B cell (primary cell): ENCODE measurements around the gene MT4. TPM values are rescaled to one million over a fixed set of nuclear protein-coding genes. Genes with fewer than 3 reads are reported as not detected.

Experiments
- ATAC-seq: fragments of 200-7000 bp; cut with Tn5 transposase; one replicate; pipeline ENCODE4 v1.10.0; 2021; ENCODE audit warnings: low read depth, mild to moderate bottlenecking, moderate number of reproducible peaks, moderate library complexity
- CTCF ChIA-PET: fragments of 350-600 bp; sonication (Branson Sonifier 250); formaldehyde crosslinking; loops from one replicate; lab custom pipeline; 2021; ENCODE audit warnings: antibody characterized with exemption, inconsistent platforms; lab: Charles Lee
- POLR2A ChIA-PET: fragments of 350-600 bp; sonication (Branson Sonifier 250); formaldehyde crosslinking; loops from one replicate; lab custom pipeline; 2021; ENCODE audit warnings: antibody characterized with exemption; lab: Charles Lee
- DNase-seq: peaks from one replicate; pipeline ENCODE4 v3.0.0; 2013
- H2AFZ ChIP-seq: 2 replicates; pipeline ENCODE4 v1.6.1; 2012; ENCODE audit warnings: mild to moderate bottlenecking, low read depth, low read length; ENCODE audit not compliant: insufficient read depth, poor library complexity, severe bottlenecking
- H3K27ac ChIP-seq, 2 donors: 1 replicate in 1 of 2; 2 replicates in 1 of 2; pipeline ENCODE4 v1.5.1; 2012 to 2013; ENCODE audit warnings: low read length in 2 of 2, mild to moderate bottlenecking in 2 of 2, moderate library complexity in 1 of 2
- H3K27me3 ChIP-seq, 4 experiments: fragments of 200-600 bp in 1 of 4; sonication (generic) in 1 of 4; replicated peaks in 1 of 4; 1 replicate in 2 of 4; 2 replicates in 2 of 4; pipeline versions ENCODE4 v1.6.1 to v1.7.0; 2013 to 2016; ENCODE audit warnings: low read length in 3 of 4, mild to moderate bottlenecking in 2 of 4, mixed read lengths in 1 of 4, moderate library complexity in 1 of 4; ENCODE audit not compliant: insufficient read depth in 4 of 4, control insufficient read depth in 3 of 4; ENCODE audit errors: control extremely low read depth in 1 of 4
- H3K36me3 ChIP-seq, 2 experiments: replicated peaks in 1 of 2; 1 replicate in 1 of 2; 2 replicates in 1 of 2; pipeline versions ENCODE4 v1.6.1 to v1.7.1; 2013; ENCODE audit warnings: low read length in 1 of 2; ENCODE audit not compliant: insufficient read depth in 2 of 2, control insufficient read depth in 1 of 2; ENCODE audit errors: control extremely low read depth in 1 of 2, extremely low read depth in 1 of 2
- H3K4me1 ChIP-seq, 2 donors: fragments of 200-600 bp in 1 of 2; sonication (generic) in 1 of 2; 1 replicate in 1 of 2; 2 replicates in 1 of 2; pipeline versions ENCODE4 v1.5.1 to v1.6.1; 2013 to 2017; ENCODE audit warnings: low read length in 2 of 2; ENCODE audit not compliant: control insufficient read depth in 2 of 2, insufficient read depth in 2 of 2
- H3K4me2 ChIP-seq: replicated peaks from 2 replicates; pipeline ENCODE3; 2012; ENCODE audit warnings: mild to moderate bottlenecking, low read depth, low read length; ENCODE audit not compliant: poor library complexity, severe bottlenecking
- H3K4me3 ChIP-seq, 5 experiments: fragments of 200-600 bp in 1 of 5; sonication (generic) in 1 of 5; 1 replicate in 3 of 5; 2 replicates in 2 of 5; pipeline versions ENCODE4 v1.5.1 to v1.7.0; 2011 to 2016; ENCODE audit warnings: low read length in 4 of 5, mild to moderate bottlenecking in 4 of 5, low read depth in 2 of 5, control low read depth in 1 of 5, moderate library complexity in 1 of 5; ENCODE audit not compliant: insufficient read depth in 1 of 5; ENCODE audit errors: control extremely low read depth in 1 of 5, extremely low read depth in 1 of 5
- H3K79me2 ChIP-seq: fragments of 200-600 bp; sonication (generic); one replicate; pipeline ENCODE4 v1.6.0; 2016; ENCODE audit warnings: low read length; ENCODE audit not compliant: control insufficient read depth, insufficient read depth
- H3K9ac ChIP-seq: fragments of 200-600 bp; sonication (generic); 2 replicates; pipeline ENCODE4 v1.6.1; 2017; ENCODE audit warnings: mild to moderate bottlenecking, low read length, moderate library complexity
- H3K9me3 ChIP-seq, 3 donors: one replicate each; pipeline versions ENCODE4 v1.6.1 to v1.7.1; 2013; ENCODE audit warnings: low read length in 2 of 3; ENCODE audit not compliant: control insufficient read depth in 2 of 3, insufficient read depth in 1 of 3; ENCODE audit errors: control extremely low read depth in 1 of 3
- H4K20me1 ChIP-seq: 2 replicates; pipeline ENCODE4 v1.6.0; 2012; ENCODE audit warnings: mild to moderate bottlenecking, low read length; ENCODE audit not compliant: insufficient read depth, control insufficient read depth, poor library complexity, severe bottlenecking
- H3K27ac Mint-ChIP-seq: one replicate; pipeline ENCODE4 v1.8.0; 2021; ENCODE audit warnings: mixed read lengths
- H3K27me3 Mint-ChIP-seq: one replicate; pipeline ENCODE4 v1.8.0; 2021; ENCODE audit warnings: mixed read lengths
- H3K4me1 Mint-ChIP-seq: one replicate; pipeline ENCODE4 v1.8.0; 2021; ENCODE audit warnings: mixed read lengths
- H3K4me3 Mint-ChIP-seq: one replicate; pipeline ENCODE4 v1.8.0; 2021; ENCODE audit warnings: mixed read lengths
- H3K9me3 Mint-ChIP-seq: one replicate; pipeline ENCODE4 v1.8.0; 2022; ENCODE audit warnings: mixed read lengths; ENCODE audit not compliant: insufficient read depth
- CTCF ChIP-seq: fragments of 200-600 bp; IDR thresholded peaks from one replicate; pipeline ENCODE4 v1.8.0; 2022; ENCODE audit warnings: antibody characterized with exemption, mild to moderate bottlenecking
- EZH2 ChIP-seq: IDR thresholded peaks from 2 replicates; pipeline ENCODE4 v1.6.1; 2012; ENCODE audit warnings: borderline replicate concordance, low read depth, mild to moderate bottlenecking, moderate library complexity, low read length; ENCODE audit not compliant: insufficient read depth, poor library complexity, severe bottlenecking
- WGBS: methylation state at CpG from one replicate; pipeline ENCODE4 v1.1.5; 2013; ENCODE audit warnings: missing lambda C conversion rate; ENCODE audit not compliant: insufficient coverage; 5-methylcytosine and 5-hydroxymethylcytosine counted together
- intact Hi-C: fragments of 100-400 bp; cut with micrococcal nuclease; formaldehyde crosslinking; loops from one replicate; pipeline ENCODE4 v1.10.0; 2022
- polyA plus RNA-seq: library from polyadenylated mRNA; depleted of rRNA; stranded (reverse); fragments of >200 nt; gene quantifications from 2 replicates; pipeline ENCODE4 v1.2.3, GENCODE V29; 2012
- total RNA-seq, 2 donors: library from RNA; stranded (reverse); fragments of 120-200 nt in 1 of 2; gene quantifications; 1 replicate in 1 of 2; 2 replicates in 1 of 2; pipeline versions ENCODE4 v1.2.3 to v1.2.4, GENCODE V29; 2013 to 2022

MT4 gene
- total and polyA plus RNA-seq, 2 donors (not counting 1 experiment from before 2014, with no cell fraction given) = not detected

DNA sequence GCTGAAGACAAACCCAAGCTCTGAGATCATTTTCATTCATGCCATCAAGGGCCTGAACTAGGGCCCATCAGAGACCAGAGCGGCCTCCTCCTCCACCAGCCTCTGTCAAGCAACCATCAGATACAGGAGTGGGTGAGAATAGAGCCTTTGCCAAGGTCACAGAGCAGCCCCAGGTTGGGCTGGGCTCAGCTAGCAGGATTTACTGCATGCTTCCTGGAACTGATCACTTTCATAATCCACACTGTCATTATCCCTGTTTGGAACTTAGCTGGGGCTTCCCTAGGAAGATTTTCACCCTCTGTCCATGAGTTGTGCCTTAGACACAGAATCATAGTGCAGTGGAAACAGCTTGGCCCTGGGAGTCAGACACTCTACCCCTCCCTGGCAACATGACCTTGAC is 5.1 kb downstream of the MT4 start:
- 100% methylated on average over 1 of the region's 1 CpG for WGBS
- H3K9me3 Mint-ChIP-seq = no peaks in the 10 kb centered on the region
- peaks cover 10% of the 10 kb centered on the region for H3K27me3 Mint-ChIP-seq
- Histone ChIP-seq H3K27ac (no peak overlapping the region), H3K4me1 (no peaks in the 10 kb centered on the region), H3K4me2 (no peak overlapping the region), H3K27me3 (peaks cover 0 to 4% (median 0%) of the 10 kb centered on the region in 4 experiments), H3K9ac (no peak overlapping the region), H3K79me2 (no peaks in the 10 kb centered on the region), H2AFZ (no peak overlapping the region), H3K36me3 (no peaks in the 10 kb centered on the region), H3K4me3 (no peak overlapping the region), H4K20me1 (no peaks in the 10 kb centered on the region), H3K9me3 (peaks cover 0 to 3% (median 0%) of the 10 kb centered on the region in 3 donors)
- no peak overlapping the region for H3K27ac Mint-ChIP-seq
- no peak for ATAC-seq
- no peaks in the 10 kb centered on the region for H3K4me1 Mint-ChIP-seq
- TF ChIP-seq CTCF (no peak), EZH2 (no peak)
- intact Hi-C loops = no loop called here
- ChIA-PET CTCF (interaction anchor here (0.6 kb wide), 1 partner anchor 12 kb away, joined by 3 read pairs; no protein-coding TSS in a partner anchor), POLR2A (no interaction called here)
- no peak overlapping the region for H3K4me3 Mint-ChIP-seq
- DNase-seq = no peak

DNA sequence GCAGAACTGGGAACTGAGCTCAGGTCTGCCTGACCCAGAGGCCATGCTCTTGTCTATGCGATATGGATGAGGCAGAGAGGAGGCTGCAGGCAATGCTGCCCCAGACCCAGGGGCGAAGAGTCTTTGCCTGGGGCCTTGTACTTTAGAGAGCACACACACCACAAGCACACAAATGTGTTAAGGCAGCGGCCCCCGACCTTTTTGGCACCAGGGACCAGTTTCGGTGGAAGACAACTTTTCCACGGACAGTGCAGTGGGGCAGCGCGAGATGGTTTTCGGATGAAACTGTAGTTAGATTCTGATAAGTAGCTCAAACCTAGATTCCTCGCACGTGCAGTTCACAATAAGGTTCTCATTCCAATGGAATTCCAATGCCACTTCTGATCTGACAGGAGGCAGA is 6.7 kb downstream of the MT4 start:
- ChIA-PET POLR2A (no interaction called here), CTCF (no interaction called here)
- Mint-ChIP-seq H3K27ac (no peak overlapping the region), H3K4me3 (no peak overlapping the region), H3K9me3 (no peaks in the 10 kb centered on the region), H3K4me1 (no peaks in the 10 kb centered on the region), H3K27me3 (peaks cover 10% of the 10 kb centered on the region)
- Histone ChIP-seq H3K9ac (no peak overlapping the region), H3K79me2 (no peaks in the 10 kb centered on the region), H3K9me3 (peaks cover 0 to 3% (median 0%) of the 10 kb centered on the region in 3 donors), H3K4me1 (no peaks in the 10 kb centered on the region), H4K20me1 (no peaks in the 10 kb centered on the region), H3K4me2 (no peak overlapping the region), H3K27ac (no peak overlapping the region), H3K27me3 (no peaks in the 10 kb centered on the region), H3K36me3 (no peaks in the 10 kb centered on the region), H3K4me3 (no peak overlapping the region), H2AFZ (no peak overlapping the region)
- ATAC-seq (no peak), DNase-seq (no peak)
- WGBS = 97% methylated on average over 7 of the region's 11 CpGs
- no peak for TF ChIP-seq CTCF
- no peak for TF ChIP-seq EZH2
- intact Hi-C loops = no loop called here
